Esophagus squamous epithelium (tissue), 5 donors: ENCODE measurements around the gene OCLN. TPM values are rescaled to one million over a fixed set of nuclear protein-coding genes. Genes with fewer than 3 reads are reported as not detected.
"Not testable (repeated sequence)": the region's sequence is repeated elsewhere in the genome, so short reads cannot be mapped to it uniquely, and the experiment has no call there.

Experiments
- DNase-seq: peaks from one replicate; lab custom pipeline; 2025; lab: John Stamatoyannopoulos, UW
- H3K27ac ChIP-seq, 4 donors: fragments of 200-600 bp; sonication (generic); one replicate each; pipeline ENCODE4 v1.5.1; 2016 to 2019; ENCODE audit warnings: mild to moderate bottlenecking in 1 of 4
- H3K27me3 ChIP-seq, 4 donors: fragments of 200-600 bp; sonication (generic); 1 replicate in 3 of 4; 2 replicates in 1 of 4; pipeline versions ENCODE4 v1.5.1 to v1.6.0; 2017 to 2021; ENCODE audit warnings: antibody characterized with exemption in 1 of 4
- H3K36me3 ChIP-seq, 3 donors: fragments of 200-600 bp; sonication (generic); one replicate each; pipeline ENCODE4 v1.5.1; 2016 to 2019
- H3K4me1 ChIP-seq, 3 donors: fragments of 200-600 bp; sonication (generic); one replicate each; pipeline ENCODE4 v1.5.1; 2017 to 2019
- H3K4me3 ChIP-seq, 4 donors: fragments of 200-600 bp; sonication (generic); 1 replicate in 3 of 4; 2 replicates in 1 of 4; pipeline ENCODE4 v1.5.1; 2016 to 2019; ENCODE audit warnings: mild to moderate bottlenecking in 2 of 4, moderate library complexity in 1 of 4
- H3K9me3 ChIP-seq, 3 donors: fragments of 200-600 bp; sonication (generic); one replicate each; pipeline ENCODE4 v1.5.1; 2016 to 2019
- CTCF ChIP-seq, 6 experiments: fragments of 450-650 bp in 4 of 6; fragments of 200-600 bp in 2 of 6; sonication (generic) in 2 of 6; IDR thresholded peaks; one replicate each; pipeline ENCODE4 v1.5.1; 2016 to 2019; ENCODE audit warnings: antibody characterized with exemption in 6 of 6, mild to moderate bottlenecking in 4 of 6, moderate library complexity in 4 of 6
- POLR2A ChIP-seq, 4 donors: fragments of 450-650 bp; IDR thresholded peaks; one replicate each; pipeline ENCODE4 v1.6.1; 2017; ENCODE audit warnings: antibody characterized with exemption in 4 of 4, mild to moderate bottlenecking in 4 of 4, moderate library complexity in 3 of 4
- WGBS, 2 donors: methylation state at CpG; one replicate each; pipeline ENCODE4 v1.1.5; 2018; 5-methylcytosine and 5-hydroxymethylcytosine counted together
- intact Hi-C: fragments of 100-400 bp; cut with DNase I; formaldehyde crosslinking; loops from one replicate; pipeline ENCODE4 v1.15.0; 2022
- total RNA-seq, 4 donors: library from RNA; depleted of rRNA; stranded (reverse); fragments of >200 nt; gene quantifications; one replicate each; pipeline ENCODE4 v1.1.0, GENCODE V29; 2016
- donor health status: DM: yes; HTN: yes; CAD: no.

The OCLN gene
- total RNA-seq, 4 donors from 2014 or later, result 12.0 to 56.2 (median 31.8) TPM

- H3K4me1 ChIP-seq, result peaks cover 0 to 4% (median 0%) of the 10 kb centered on the region in 3 donors
- H3K4me3 ChIP-seq, result no peak overlapping the region
- WGBS, 2 donors, result 78 to 91% methylated on average over 2 of the region's 2 CpGs
- no peaks in the 10 kb centered on the region for H3K9me3 ChIP-seq
- peaks cover 0 to 27% (median 0%) of the 10 kb centered on the region in 3 donors for H3K36me3 ChIP-seq
- no peak for DNase-seq
- no peak overlapping the region for H3K27ac ChIP-seq
- no peaks in the 10 kb centered on the region for H3K27me3 ChIP-seq
- intact Hi-C loops, result no loop called here
- TF ChIP-seq POLR2A (IDR thresholded peaks at IDR 0.05) (no peak), CTCF (IDR thresholded peaks at IDR 0.05) (no peak)
These were observed 18.1 kb downstream of the OCLN start for GRCh38 chr5:69510694-69511093.

GRCh38 chr5:69512740-69513260 lies 20.2 kb downstream of the OCLN start:
- Histone ChIP-seq H3K4me1 (peaks cover 0 to 18% (median 4%) of the 10 kb centered on the region in 3 donors), H3K36me3 (peaks cover 0 to 18% (median 0%) of the 10 kb centered on the region in 3 donors), H3K9me3 (no peaks in the 10 kb centered on the region), H3K4me3 (no peak overlapping the region), H3K27me3 (no peaks in the 10 kb centered on the region), H3K27ac (peak overlapping the region in 3 of 4 donors; percentile 31 to 52 (median 40))
- no peak for DNase-seq
- TF ChIP-seq CTCF (IDR thresholded peaks at IDR 0.05) (no peak), POLR2A (IDR thresholded peaks at IDR 0.05) (no peak)
- 48 to 83% methylated on average over 2 of the region's 2 CpGs for WGBS, 2 donors
- intact Hi-C loops, result no loop called here

- H3K27me3 ChIP-seq, H3K27ac ChIP-seq, DNase-seq, H3K9me3 ChIP-seq, H3K4me3 ChIP-seq, H3K36me3 ChIP-seq, intact Hi-C loops: not testable (repeated sequence)
- no CpG with 5 or more reads among the region's 30 CpGs for WGBS, 2 donors
- H3K4me1 ChIP-seq, result peaks cover 0 to 32% (median 4%) of the 10 kb centered on the region in 3 donors
These were observed 23.0 kb downstream of the OCLN start for GRCh38 chr5:69515570-69515969.

GRCh38 chr5:69516769-69517168 lies 24.2 kb downstream of the OCLN start:
- TF ChIP-seq CTCF (IDR thresholded peaks at IDR 0.05) (no peak), POLR2A (IDR thresholded peaks at IDR 0.05) (no peak)
- no peaks in the 10 kb centered on the region for H3K9me3 ChIP-seq

GRCh38 chr5:69517763-69518212 lies 25.2 kb downstream of the OCLN start:
- H3K27me3 ChIP-seq, result no peaks in the 10 kb centered on the region
- H3K4me3 ChIP-seq, result no peak overlapping the region
- 17 to 19% methylated on average over 4 of the region's 4 CpGs for WGBS, 2 donors
- DNase-seq, result no peak
- intact Hi-C loops, result no loop called here
- no peaks in the 10 kb centered on the region for H3K36me3 ChIP-seq
- no peaks in the 10 kb centered on the region for H3K9me3 ChIP-seq
- peak overlapping the region; percentile 53 to 87 (median 78) for H3K27ac ChIP-seq
- no peak for TF ChIP-seq CTCF (IDR thresholded peaks at IDR 0.05)
- TF ChIP-seq POLR2A (IDR thresholded peaks at IDR 0.05), result no peak
- H3K4me1 ChIP-seq, result peaks cover 0 to 42% (median 4%) of the 10 kb centered on the region in 3 donors

More at GRCh38 chr5:69516769-69517168, 24.2 kb downstream of the OCLN start:
- no peaks in the 10 kb centered on the region for H3K36me3 ChIP-seq
- no peak overlapping the region for H3K4me3 ChIP-seq
- peak overlapping the region in 3 of 4 donors; percentile 76 to 87 (median 80) for H3K27ac ChIP-seq
- no peaks in the 10 kb centered on the region for H3K27me3 ChIP-seq
- WGBS, 2 donors, result 69 to 71% methylated on average over 1 of the region's 1 CpG
- peaks cover 0 to 42% (median 4%) of the 10 kb centered on the region in 3 donors for H3K4me1 ChIP-seq
- DNase-seq, result no peak
- intact Hi-C loops, result no loop called here
